ENCODE data around the gene CRNKL1. TPM values are rescaled to one million over a fixed set of nuclear protein-coding genes. Genes with fewer than 3 reads are reported as not detected.

CRNKL1 gene
- polyA plus RNA-seq, 1 of the 3 experiments (the other 2 are of a cell fraction) = 7.6 TPM

DNA sequence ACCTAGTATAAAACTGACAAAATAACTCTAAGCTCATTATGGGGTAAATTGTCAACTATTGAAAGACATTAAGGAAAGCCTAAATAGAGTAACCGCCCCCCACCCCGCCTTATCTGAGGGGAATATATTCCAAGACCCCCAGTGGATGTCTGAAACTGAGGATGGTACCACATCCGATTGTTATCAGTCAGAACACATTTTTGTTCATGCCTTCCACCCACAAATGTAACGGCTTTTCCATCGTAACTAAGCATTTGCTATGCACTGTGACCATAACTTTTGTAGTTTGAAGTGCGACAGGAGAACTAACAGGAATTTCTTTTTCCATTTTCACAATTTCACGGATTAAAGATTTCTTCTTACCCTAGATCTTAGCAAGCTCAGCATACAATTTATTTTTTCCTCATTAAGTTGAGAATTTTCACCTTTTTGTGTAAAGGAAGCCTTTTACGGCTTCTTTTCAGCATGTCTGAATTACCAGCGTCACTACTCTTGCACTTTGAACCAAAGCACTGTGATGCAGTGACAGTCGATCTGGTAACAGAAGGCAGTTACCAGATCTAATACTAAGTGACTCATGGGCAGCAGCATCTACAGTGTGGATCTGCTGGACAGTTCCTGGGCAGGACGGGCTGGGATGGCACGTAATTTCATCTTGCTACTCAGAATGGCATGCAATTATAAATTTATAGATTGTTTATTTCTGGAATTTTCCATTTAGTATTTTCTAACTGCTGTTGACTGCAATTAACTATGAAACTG is 11.9 kb upstream of the CRNKL1 start:
- H3K4me1 ChIP-seq (ENCODE audit: control insufficient read depth in 1 of 2, insufficient read depth in 2 of 2, low read depth in 1 of 2, low read length in 1 of 2) = no peaks in the 10 kb centered on the region
- no peaks in the 10 kb centered on the region for H3K27me3 ChIP-seq (ENCODE audit: insufficient read depth)
- H3K9ac ChIP-seq = no peak overlapping the region
- no peaks in the 10 kb centered on the region for H3K79me2 ChIP-seq (ENCODE audit: insufficient read depth)
- H3K9me3 ChIP-seq = no peaks in the 10 kb centered on the region
- no peak for DNase-seq
- no peaks in the 10 kb centered on the region for H3K36me3 ChIP-seq (replicated peaks in 1 of 2; ENCODE audit: control insufficient read depth in 1 of 2, insufficient read depth in 2 of 2, low read length in 1 of 2)
- H4K20me1 ChIP-seq (ENCODE audit: insufficient read depth) = no peaks in the 10 kb centered on the region
- no peak for TF ChIP-seq FOXJ3 (CRISPR knock-in tag; IDR thresholded peaks at IDR 0.05)
- TF ChIP-seq, protein P1, sequence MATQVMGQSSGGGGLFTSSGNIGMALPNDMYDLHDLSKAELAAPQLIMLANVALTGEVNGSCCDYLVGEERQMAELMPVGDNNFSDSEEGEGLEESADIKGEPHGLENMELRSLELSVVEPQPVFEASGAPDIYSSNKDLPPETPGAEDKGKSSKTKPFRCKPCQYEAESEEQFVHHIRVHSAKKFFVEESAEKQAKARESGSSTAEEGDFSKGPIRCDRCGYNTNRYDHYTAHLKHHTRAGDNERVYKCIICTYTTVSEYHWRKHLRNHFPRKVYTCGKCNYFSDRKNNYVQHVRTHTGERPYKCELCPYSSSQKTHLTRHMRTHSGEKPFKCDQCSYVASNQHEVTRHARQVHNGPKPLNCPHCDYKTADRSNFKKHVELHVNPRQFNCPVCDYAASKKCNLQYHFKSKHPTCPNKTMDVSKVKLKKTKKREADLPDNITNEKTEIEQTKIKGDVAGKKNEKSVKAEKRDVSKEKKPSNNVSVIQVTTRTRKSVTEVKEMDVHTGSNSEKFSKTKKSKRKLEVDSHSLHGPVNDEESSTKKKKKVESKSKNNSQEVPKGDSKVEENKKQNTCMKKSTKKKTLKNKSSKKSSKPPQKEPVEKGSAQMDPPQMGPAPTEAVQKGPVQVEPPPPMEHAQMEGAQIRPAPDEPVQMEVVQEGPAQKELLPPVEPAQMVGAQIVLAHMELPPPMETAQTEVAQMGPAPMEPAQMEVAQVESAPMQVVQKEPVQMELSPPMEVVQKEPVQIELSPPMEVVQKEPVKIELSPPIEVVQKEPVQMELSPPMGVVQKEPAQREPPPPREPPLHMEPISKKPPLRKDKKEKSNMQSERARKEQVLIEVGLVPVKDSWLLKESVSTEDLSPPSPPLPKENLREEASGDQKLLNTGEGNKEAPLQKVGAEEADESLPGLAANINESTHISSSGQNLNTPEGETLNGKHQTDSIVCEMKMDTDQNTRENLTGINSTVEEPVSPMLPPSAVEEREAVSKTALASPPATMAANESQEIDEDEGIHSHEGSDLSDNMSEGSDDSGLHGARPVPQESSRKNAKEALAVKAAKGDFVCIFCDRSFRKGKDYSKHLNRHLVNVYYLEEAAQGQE (IDR thresholded peaks at IDR 0.05; ENCODE audit: low read depth, low read length) = peak; percentile 90
- ChIA-PET POLR2A (no interaction called here), CTCF (interaction anchor here (1.5 kb wide), 1 partner anchor 47 kb away, joined by 4 read pairs; the partner anchor contains the start of gene NAA20)
- no peak overlapping the region for H3K4me2 ChIP-seq
- 41% methylated on average over 12 of the region's 12 CpGs for WGBS (ENCODE audit: low lambda C conversion rate)
- H2AFZ ChIP-seq (ENCODE audit: low read depth) = no peak overlapping the region
- no peak overlapping the region for H3K4me3 ChIP-seq (ENCODE audit: low read depth in 2 of 2, low read length in 1 of 2)
- H3K27ac ChIP-seq (ENCODE audit: low read depth in 2 of 2, low read length in 1 of 2) = no peak overlapping the region
- H3F3A ChIP-seq (replicated peaks; ENCODE audit: insufficient read depth) = no peaks in the 10 kb centered on the region
- H3K9me2 ChIP-seq = no peaks in the 10 kb centered on the region

DNA sequence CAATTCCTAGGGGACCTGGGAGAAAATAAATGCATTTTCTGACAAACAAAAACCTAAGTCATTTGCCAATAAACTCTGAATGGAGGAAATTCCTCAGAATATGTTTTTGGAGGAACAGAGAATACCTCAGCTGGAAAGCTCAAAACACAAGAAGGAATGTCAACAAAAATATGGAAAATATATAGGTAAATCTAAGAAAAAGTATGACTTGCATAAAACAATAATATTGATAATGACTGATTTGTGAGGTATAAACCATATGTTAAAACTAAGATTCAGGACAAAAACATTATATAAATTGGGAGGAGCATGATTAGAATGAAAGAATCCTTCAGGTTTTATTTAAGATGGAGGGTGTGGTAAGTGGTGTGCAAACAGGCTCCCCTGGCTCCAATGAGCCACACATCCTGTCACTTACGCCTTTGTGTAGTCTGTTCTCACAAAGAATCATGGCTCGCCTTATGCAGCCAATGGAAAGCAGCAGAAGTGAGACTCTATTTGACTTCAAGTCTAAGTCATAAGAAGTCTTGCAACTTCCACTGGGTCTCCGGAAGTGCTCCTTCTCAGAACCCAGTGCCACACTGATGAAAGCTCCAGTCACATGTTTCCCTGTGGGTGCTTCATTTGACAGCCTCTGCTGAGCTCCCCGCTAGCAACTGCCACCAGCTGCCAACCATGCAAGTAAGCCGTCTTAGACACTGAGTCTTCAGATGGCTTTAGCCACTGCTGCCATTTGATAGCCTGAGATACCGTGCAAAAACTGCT is 8.2 kb upstream of the CRNKL1 start:
- no peak for DNase-seq
- Histone ChIP-seq H4K20me1 (ENCODE audit: insufficient read depth) (no peaks in the 10 kb centered on the region), H3K27ac (ENCODE audit: low read depth in 2 of 2, low read length in 1 of 2) (no peak overlapping the region), H3K9ac (no peak overlapping the region), H2AFZ (ENCODE audit: low read depth) (no peak overlapping the region), H3F3A (replicated peaks; ENCODE audit: insufficient read depth) (no peaks in the 10 kb centered on the region), H3K4me3 (ENCODE audit: low read depth in 2 of 2, low read length in 1 of 2) (no peak overlapping the region), H3K79me2 (ENCODE audit: insufficient read depth) (no peaks in the 10 kb centered on the region), H3K4me1 (ENCODE audit: control insufficient read depth in 1 of 2, insufficient read depth in 2 of 2, low read depth in 1 of 2, low read length in 1 of 2) (no peaks in the 10 kb centered on the region; a peak in 1 of 4 replicates), H3K9me3 (no peaks in the 10 kb centered on the region), H3K4me2 (no peak overlapping the region), H3K27me3 (ENCODE audit: insufficient read depth) (no peaks in the 10 kb centered on the region), H3K9me2 (no peaks in the 10 kb centered on the region), H3K36me3 (replicated peaks in 1 of 2; ENCODE audit: control insufficient read depth in 1 of 2, insufficient read depth in 2 of 2, low read length in 1 of 2) (no peaks in the 10 kb centered on the region)
- TF ChIP-seq, protein P2, sequence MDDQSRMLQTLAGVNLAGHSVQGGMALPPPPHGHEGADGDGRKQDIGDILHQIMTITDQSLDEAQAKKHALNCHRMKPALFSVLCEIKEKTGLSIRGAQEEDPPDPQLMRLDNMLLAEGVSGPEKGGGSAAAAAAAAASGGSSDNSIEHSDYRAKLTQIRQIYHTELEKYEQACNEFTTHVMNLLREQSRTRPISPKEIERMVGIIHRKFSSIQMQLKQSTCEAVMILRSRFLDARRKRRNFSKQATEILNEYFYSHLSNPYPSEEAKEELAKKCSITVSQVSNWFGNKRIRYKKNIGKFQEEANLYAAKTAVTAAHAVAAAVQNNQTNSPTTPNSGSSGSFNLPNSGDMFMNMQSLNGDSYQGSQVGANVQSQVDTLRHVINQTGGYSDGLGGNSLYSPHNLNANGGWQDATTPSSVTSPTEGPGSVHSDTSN (IDR thresholded peaks at IDR 0.05) = no peak
- no peak for TF ChIP-seq SMC3 (IDR thresholded peaks at IDR 0.05; ENCODE audit: low read depth, low read length)
- no peak for TF ChIP-seq NRF1 (IDR thresholded peaks at IDR 0.05; ENCODE audit: low read depth, low read length)
- TF ChIP-seq, protein P3, sequence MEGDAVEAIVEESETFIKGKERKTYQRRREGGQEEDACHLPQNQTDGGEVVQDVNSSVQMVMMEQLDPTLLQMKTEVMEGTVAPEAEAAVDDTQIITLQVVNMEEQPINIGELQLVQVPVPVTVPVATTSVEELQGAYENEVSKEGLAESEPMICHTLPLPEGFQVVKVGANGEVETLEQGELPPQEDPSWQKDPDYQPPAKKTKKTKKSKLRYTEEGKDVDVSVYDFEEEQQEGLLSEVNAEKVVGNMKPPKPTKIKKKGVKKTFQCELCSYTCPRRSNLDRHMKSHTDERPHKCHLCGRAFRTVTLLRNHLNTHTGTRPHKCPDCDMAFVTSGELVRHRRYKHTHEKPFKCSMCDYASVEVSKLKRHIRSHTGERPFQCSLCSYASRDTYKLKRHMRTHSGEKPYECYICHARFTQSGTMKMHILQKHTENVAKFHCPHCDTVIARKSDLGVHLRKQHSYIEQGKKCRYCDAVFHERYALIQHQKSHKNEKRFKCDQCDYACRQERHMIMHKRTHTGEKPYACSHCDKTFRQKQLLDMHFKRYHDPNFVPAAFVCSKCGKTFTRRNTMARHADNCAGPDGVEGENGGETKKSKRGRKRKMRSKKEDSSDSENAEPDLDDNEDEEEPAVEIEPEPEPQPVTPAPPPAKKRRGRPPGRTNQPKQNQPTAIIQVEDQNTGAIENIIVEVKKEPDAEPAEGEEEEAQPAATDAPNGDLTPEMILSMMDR (IDR thresholded peaks at IDR 0.05) = no peak
- no peak for TF ChIP-seq MEF2A (IDR thresholded peaks at IDR 0.05; ENCODE audit: borderline replicate concordance, low read depth)
- TF ChIP-seq JUND (IDR thresholded peaks at IDR 0.05) = no peak
- no peak for TF ChIP-seq GATA2 (CRISPR knock-in tag; IDR thresholded peaks at IDR 0.05)
- TF ChIP-seq RXRA (IDR thresholded peaks at IDR 0.05; ENCODE audit: borderline replicate concordance, low read depth) = no peak
- TF ChIP-seq EZH2phosphoT487 (IDR thresholded peaks at IDR 0.05; ENCODE audit: borderline replicate concordance, low read depth) = no peak
- no peak for TF ChIP-seq FOSL2 (IDR thresholded peaks at IDR 0.05; ENCODE audit: borderline replicate concordance, low read depth)
- TF ChIP-seq, protein P4, sequence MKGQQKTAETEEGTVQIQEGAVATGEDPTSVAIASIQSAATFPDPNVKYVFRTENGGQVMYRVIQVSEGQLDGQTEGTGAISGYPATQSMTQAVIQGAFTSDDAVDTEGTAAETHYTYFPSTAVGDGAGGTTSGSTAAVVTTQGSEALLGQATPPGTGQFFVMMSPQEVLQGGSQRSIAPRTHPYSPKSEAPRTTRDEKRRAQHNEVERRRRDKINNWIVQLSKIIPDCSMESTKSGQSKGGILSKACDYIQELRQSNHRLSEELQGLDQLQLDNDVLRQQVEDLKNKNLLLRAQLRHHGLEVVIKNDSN (IDR thresholded peaks at IDR 0.05; ENCODE audit: borderline replicate concordance, low read depth) = no peak
- TF ChIP-seq YY1 (IDR thresholded peaks at IDR 0.05; ENCODE audit: low read depth) = no peak
- TF ChIP-seq, protein P5, sequence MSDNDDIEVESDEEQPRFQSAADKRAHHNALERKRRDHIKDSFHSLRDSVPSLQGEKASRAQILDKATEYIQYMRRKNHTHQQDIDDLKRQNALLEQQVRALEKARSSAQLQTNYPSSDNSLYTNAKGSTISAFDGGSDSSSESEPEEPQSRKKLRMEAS (IDR thresholded peaks at IDR 0.05; ENCODE audit: low read depth) = no peak
- no peak for TF ChIP-seq CHD2 (IDR thresholded peaks at IDR 0.05; ENCODE audit: low read length, partially characterized antibody)
- WGBS (ENCODE audit: low lambda C conversion rate) = 75% methylated on average over 6 of the region's 6 CpGs
- ChIA-PET POLR2A (no interaction called here), CTCF (interaction anchor here (1.0 kb wide), 1 partner anchor 23 kb away, joined by 3 read pairs; no protein-coding TSS in a partner anchor)

Data from SK-N-SH (cell line).